BLaER1 treated with 17β-estradiol and CSF1 and Interleukin-3, amounts not matched to agents 10 nM and 100 nM (cell line): ENCODE data around the gene TNFSF10.
A peak's percentile ranks its signal among the peaks of the same experiment; 100 is the strongest.

Experiments used
- H3K27ac ChIP-seq, 11 experiments: shearing (Covaris generic); formaldehyde crosslinking; 2 replicates each; pipeline ENCODE4 v1.8.1; 2022
- H3K27me3 ChIP-seq, 11 experiments: shearing (Covaris generic); formaldehyde crosslinking; 2 replicates each; pipeline ENCODE4 v1.8.1; 2022
- H3K36me3 ChIP-seq, 11 experiments: shearing (Covaris generic); formaldehyde crosslinking; 2 replicates each; pipeline ENCODE4 v1.8.1; 2022
- H3K4me1 ChIP-seq, 10 experiments: shearing (Covaris generic); formaldehyde crosslinking; 2 replicates each; pipeline ENCODE4 v1.8.1; 2022
- H3K4me2 ChIP-seq, 11 experiments: shearing (Covaris generic); formaldehyde crosslinking; 2 replicates each; pipeline ENCODE4 v1.8.1; 2022
- H3K4me3 ChIP-seq, 10 experiments: shearing (Covaris generic); formaldehyde crosslinking; 2 replicates each; pipeline ENCODE4 v1.8.1; 2022
- H3K9ac ChIP-seq, 11 experiments: shearing (Covaris generic); formaldehyde crosslinking; 2 replicates each; pipeline ENCODE4 v1.8.1; 2022
- H3K9me3 ChIP-seq, 11 experiments: shearing (Covaris generic); formaldehyde crosslinking; replicated peaks in 1 of 11; 2 replicates each; pipeline ENCODE4 v1.8.1; 2022
- H4K20me1 ChIP-seq, 11 experiments: shearing (Covaris generic); formaldehyde crosslinking; 2 replicates each; pipeline ENCODE4 v1.8.1; 2022
- Cebpa-rat ChIP-seq, 11 experiments: shearing (Covaris generic); IDR thresholded peaks; 2 replicates each; pipeline ENCODE4 v1.8.1; 2022

The TNFSF10 gene

GRCh38 chr3:172541945-172542488 is 18.8 kb upstream of the TNFSF10 start:
- H3K27me3 ChIP-seq = no peaks in the 10 kb centered on the region
- H4K20me1 ChIP-seq = no peaks in the 10 kb centered on the region
- no peak for TF ChIP-seq Cebpa-rat (IDR thresholded peaks at IDR 0.05)
- H3K4me1 ChIP-seq = peaks cover 6 to 84% (median 43%) of the 10 kb centered on the region in 10 experiments
- H3K4me2 ChIP-seq = peak overlapping the region in 3 of 11 experiments; percentile 30 to 54 (median 33); a peak in 7 of 22 replicates
- peak overlapping the region in 3 of 11 experiments; percentile 14 to 37 (median 25); a peak in 4 of 22 replicates for H3K27ac ChIP-seq
- no peaks in the 10 kb centered on the region for H3K9me3 ChIP-seq
- no peaks in the 10 kb centered on the region for H3K36me3 ChIP-seq
- no peak overlapping the region for H3K9ac ChIP-seq
- H3K4me3 ChIP-seq = no peak overlapping the region

GRCh38 chr3:172540049-172540448 is 16.8 kb upstream of the TNFSF10 start:
- peaks cover 0 to 14% (median 0%) of the 10 kb centered on the region in 11 experiments; a peak in 6 of 22 replicates for H3K9me3 ChIP-seq
- H4K20me1 ChIP-seq = no peaks in the 10 kb centered on the region
- H3K36me3 ChIP-seq = no peaks in the 10 kb centered on the region
- no peak for TF ChIP-seq Cebpa-rat (IDR thresholded peaks at IDR 0.05)
- peak overlapping the region in 2 of 11 experiments; percentile 64 to 79; a peak in 1 of 22 replicates for H3K4me2 ChIP-seq
- H3K27me3 ChIP-seq = no peaks in the 10 kb centered on the region
- H3K27ac ChIP-seq = peak overlapping the region in 1 of 11 experiments; percentile 64; a peak in 1 of 22 replicates
- peaks cover 0 to 81% (median 35%) of the 10 kb centered on the region in 10 experiments; a peak in 13 of 20 replicates for H3K4me1 ChIP-seq
- no peak overlapping the region for H3K4me3 ChIP-seq
- H3K9ac ChIP-seq = no peak overlapping the region

DNA sequence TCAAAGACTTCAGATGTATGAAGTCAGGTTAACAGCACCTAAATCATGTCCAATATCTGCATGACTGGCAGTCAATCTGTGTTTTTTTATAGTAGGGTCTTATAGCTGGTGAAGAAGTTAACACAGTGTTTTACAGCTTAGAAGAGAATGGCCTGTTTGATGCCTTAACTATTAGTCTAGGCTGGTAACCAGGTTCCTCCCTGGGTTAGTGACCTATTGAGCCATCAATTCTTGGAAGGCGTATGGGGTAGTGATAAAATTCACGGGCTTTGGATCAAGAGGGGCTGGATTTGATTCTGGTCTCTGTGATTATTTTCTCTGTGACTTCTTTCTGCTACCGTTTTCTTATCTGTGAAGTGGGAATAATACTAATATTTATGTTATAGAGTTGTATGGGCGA is 16.0 kb upstream of the TNFSF10 start:
- H3K4me2 ChIP-seq = peak overlapping the region in 5 of 11 experiments; percentile 33 to 79 (median 64); a peak in 9 of 22 replicates
- TF ChIP-seq Cebpa-rat (IDR thresholded peaks at IDR 0.05) = no peak
- H3K4me1 ChIP-seq = peaks cover 0 to 76% (median 30%) of the 10 kb centered on the region in 10 experiments; a peak in 13 of 20 replicates
- peak overlapping the region in 2 of 11 experiments; percentile 9 to 36; a peak in 2 of 22 replicates for H3K9ac ChIP-seq
- no peaks in the 10 kb centered on the region for H3K27me3 ChIP-seq
- peaks cover 0 to 21% (median 3%) of the 10 kb centered on the region in 11 experiments; a peak in 6 of 22 replicates for H3K9me3 ChIP-seq
- no peaks in the 10 kb centered on the region for H3K36me3 ChIP-seq
- peak overlapping the region in 3 of 11 experiments; percentile 6 to 70 (median 64); a peak in 3 of 22 replicates for H3K27ac ChIP-seq
- H3K4me3 ChIP-seq = no peak overlapping the region
- no peaks in the 10 kb centered on the region for H4K20me1 ChIP-seq

DNA sequence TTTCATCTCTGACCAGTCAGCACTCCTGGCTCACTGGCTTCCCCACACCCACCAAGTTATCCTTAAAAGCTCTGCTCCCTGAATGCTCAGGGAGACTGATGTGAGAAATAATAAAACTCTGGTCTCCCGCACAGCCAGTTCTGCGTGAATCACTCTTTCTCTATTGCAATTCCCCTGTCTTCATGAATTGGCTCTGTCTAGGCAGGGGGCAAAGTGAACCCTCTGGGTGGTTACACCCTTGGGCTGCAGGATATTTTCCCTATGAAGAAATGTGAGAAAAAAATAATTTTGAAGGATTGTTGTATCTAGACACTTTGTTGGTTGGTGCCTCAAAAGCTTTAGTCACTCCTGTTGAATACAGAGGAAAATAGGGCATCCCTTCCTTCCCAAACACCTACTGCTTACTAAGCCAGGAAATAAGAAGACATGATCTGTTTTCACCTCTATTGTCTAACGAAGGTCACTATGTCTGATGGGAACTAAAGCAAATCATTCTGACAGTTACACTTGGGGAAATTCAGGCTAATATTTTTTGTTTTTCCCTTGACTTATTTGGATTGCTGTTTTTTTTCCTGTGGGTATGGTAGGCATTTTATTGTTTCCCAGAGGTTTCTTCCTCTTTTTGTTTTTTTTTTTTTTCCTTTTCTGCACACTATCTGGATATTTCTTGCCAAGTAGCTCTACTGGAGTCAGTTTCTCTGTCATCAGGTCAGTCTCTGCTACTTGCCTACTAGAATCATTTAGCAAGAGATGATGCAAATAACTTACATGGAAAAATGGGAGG is 15.3 kb upstream of the TNFSF10 start:
- TF ChIP-seq Cebpa-rat (IDR thresholded peaks at IDR 0.05) = no peak
- peak overlapping the region in 7 of 11 experiments; percentile 3 to 79 (median 53); a peak in 12 of 22 replicates for H3K4me2 ChIP-seq
- peak overlapping the region in 5 of 11 experiments; percentile 4 to 70 (median 43); a peak in 6 of 22 replicates for H3K27ac ChIP-seq
- H3K27me3 ChIP-seq = no peaks in the 10 kb centered on the region
- H3K36me3 ChIP-seq = no peaks in the 10 kb centered on the region
- peaks cover 0 to 70% (median 29%) of the 10 kb centered on the region in 10 experiments; a peak in 13 of 20 replicates for H3K4me1 ChIP-seq
- H3K9ac ChIP-seq = peak overlapping the region in 2 of 11 experiments; percentile 32 to 66; a peak in 2 of 22 replicates
- H3K4me3 ChIP-seq = no peak overlapping the region
- no peaks in the 10 kb centered on the region for H4K20me1 ChIP-seq
- peaks cover 0 to 28% (median 3%) of the 10 kb centered on the region in 11 experiments; a peak in 7 of 22 replicates for H3K9me3 ChIP-seq

DNA sequence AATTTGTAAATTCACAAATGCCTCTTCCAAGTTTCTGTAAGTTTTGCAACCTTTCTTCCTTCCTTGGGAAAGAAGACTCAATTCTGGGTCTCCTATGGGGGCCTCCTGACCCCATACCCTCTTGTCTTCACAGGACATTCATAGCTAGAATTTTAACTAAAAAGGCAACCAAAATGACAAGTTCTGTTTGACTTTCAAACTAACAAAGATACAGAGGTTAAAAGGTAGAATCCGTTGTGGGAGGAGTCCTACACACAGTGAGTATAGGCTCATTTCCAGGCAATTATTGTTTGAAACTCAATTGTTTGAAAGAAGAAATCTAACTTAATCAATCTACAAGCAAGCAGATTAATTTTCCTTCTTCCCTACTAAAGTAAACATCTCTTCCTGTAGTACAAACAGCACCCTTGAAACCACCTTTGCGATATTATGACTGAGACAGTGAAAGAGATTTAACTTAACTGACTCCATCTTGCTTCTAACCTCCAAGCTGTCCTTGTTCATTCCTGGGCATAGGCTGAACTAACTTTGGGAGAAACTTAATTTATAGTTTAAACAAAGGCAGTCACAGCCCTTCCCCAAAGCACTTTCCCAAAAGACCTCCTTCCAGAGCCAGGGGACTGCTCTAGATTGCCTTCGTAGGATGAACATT is 14.4 kb upstream of the TNFSF10 start:
- no peak overlapping the region for H3K4me3 ChIP-seq
- H3K9me3 ChIP-seq = peaks cover 0 to 30% (median 3%) of the 10 kb centered on the region in 11 experiments; a peak in 7 of 22 replicates
- no peaks in the 10 kb centered on the region for H3K36me3 ChIP-seq
- no peaks in the 10 kb centered on the region for H4K20me1 ChIP-seq
- H3K27ac ChIP-seq = peak overlapping the region in 5 of 11 experiments; percentile 20 to 70 (median 34); a peak in 5 of 22 replicates
- H3K4me1 ChIP-seq = peaks cover 0 to 61% (median 29%) of the 10 kb centered on the region in 10 experiments; a peak in 13 of 20 replicates
- TF ChIP-seq Cebpa-rat (IDR thresholded peaks at IDR 0.05) = no peak
- H3K4me2 ChIP-seq = peak overlapping the region in 5 of 11 experiments; percentile 14 to 79 (median 64); a peak in 9 of 22 replicates
- H3K9ac ChIP-seq = 0 out of 22 replicates have a peak overlapping the region, but pooled peaks of 1 of the 11 experiments have one; percentile 7
- no peaks in the 10 kb centered on the region for H3K27me3 ChIP-seq

DNA sequence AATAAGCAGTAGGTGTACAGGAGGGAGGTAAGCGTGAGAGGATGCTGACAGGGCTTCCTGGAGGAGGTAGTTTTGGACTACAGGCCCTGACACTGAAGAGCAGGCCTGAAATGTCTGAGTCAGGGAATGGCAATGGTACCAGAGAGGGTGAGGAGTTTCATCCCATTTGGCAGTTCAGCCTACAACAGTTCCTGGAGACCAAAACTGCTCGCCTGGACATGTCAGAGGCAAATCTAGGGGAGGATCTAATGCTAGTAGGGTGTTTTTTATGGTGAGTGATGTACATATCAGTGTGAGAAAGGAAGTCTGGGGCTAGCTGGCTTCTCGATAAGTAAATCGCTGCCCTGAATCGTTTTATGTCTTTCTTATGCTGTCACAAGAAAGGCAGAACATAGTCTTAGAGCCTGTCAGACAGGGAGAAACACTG is 13.8 kb upstream of the TNFSF10 start:
- H4K20me1 ChIP-seq = no peaks in the 10 kb centered on the region
- peaks cover 0 to 30% (median 3%) of the 10 kb centered on the region in 11 experiments; a peak in 7 of 22 replicates for H3K9me3 ChIP-seq
- H3K36me3 ChIP-seq = no peaks in the 10 kb centered on the region
- 0 out of 22 replicates have a peak overlapping the region, but pooled peaks of 1 of the 11 experiments have one; percentile 7 for H3K9ac ChIP-seq
- TF ChIP-seq Cebpa-rat (IDR thresholded peaks at IDR 0.05) = no peak
- peaks cover 0 to 58% (median 31%) of the 10 kb centered on the region in 10 experiments; a peak in 13 of 20 replicates for H3K4me1 ChIP-seq
- H3K4me2 ChIP-seq = peak overlapping the region in 5 of 11 experiments; percentile 14 to 79 (median 64); a peak in 10 of 22 replicates
- H3K4me3 ChIP-seq = no peak overlapping the region
- H3K27ac ChIP-seq = peak overlapping the region in 6 of 11 experiments; percentile 10 to 70 (median 30); a peak in 6 of 22 replicates
- H3K27me3 ChIP-seq = no peaks in the 10 kb centered on the region

- no peak for TF ChIP-seq Cebpa-rat (IDR thresholded peaks at IDR 0.05)
- Histone ChIP-seq H3K4me2 (peak overlapping the region in 6 of 11 experiments; percentile 14 to 79 (median 44); a peak in 9 of 22 replicates), H3K36me3 (no peaks in the 10 kb centered on the region), H3K9me3 (peaks cover 0 to 30% (median 3%) of the 10 kb centered on the region in 11 experiments; a peak in 7 of 22 replicates), H3K4me3 (no peak overlapping the region), H4K20me1 (no peaks in the 10 kb centered on the region), H3K27me3 (no peaks in the 10 kb centered on the region), H3K4me1 (peaks cover 0 to 53% (median 32%) of the 10 kb centered on the region in 10 experiments; a peak in 14 of 20 replicates), H3K27ac (peak overlapping the region in 2 of 11 experiments; percentile 20 to 64; a peak in 3 of 22 replicates), H3K9ac (no peak overlapping the region)
Observed at GRCh38 chr3:172536505-172536904, 13.3 kb upstream of the TNFSF10 start.

DNA sequence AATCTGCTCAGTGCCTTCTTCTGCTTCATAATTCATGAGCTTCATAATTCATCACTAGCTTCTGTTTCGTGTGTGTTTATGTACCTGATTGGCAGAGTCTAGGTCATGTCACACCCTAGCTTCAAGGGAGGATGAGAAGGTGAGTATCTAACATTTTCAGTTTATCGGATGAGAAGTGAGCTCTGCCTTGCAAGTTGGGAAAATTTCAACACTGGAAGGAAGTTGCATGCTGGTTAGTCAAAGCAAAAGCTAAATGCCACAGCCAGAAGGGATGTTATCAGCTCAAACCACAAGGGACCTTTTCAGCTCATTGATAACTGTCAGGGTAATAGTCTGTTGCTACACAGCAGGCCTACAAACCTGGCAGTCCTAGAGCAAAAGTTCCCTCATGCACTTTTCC is 7.3 kb upstream of the TNFSF10 start:
- H3K27me3 ChIP-seq = no peaks in the 10 kb centered on the region

More for the DNA sequence above, 7.3 kb upstream of the TNFSF10 start:
- no peaks in the 10 kb centered on the region for H3K36me3 ChIP-seq
- peaks cover 10 to 31% (median 25%) of the 10 kb centered on the region in 10 experiments for H3K4me1 ChIP-seq
- peak in 7 of 11 experiments; percentile 12 to 70 (median 55); a peak in 8 of 22 replicates for TF ChIP-seq Cebpa-rat (IDR thresholded peaks at IDR 0.05)
- no peaks in the 10 kb centered on the region for H4K20me1 ChIP-seq
- no peak overlapping the region; a peak in 3 of 20 replicates for H3K4me3 ChIP-seq
- H3K4me2 ChIP-seq = peak overlapping the region; percentile 21 to 82 (median 59)
- peaks cover 0 to 21% (median 3%) of the 10 kb centered on the region in 11 experiments; a peak in 7 of 22 replicates for H3K9me3 ChIP-seq
- peak overlapping the region in 7 of 11 experiments; percentile 18 to 54 (median 32); a peak in 11 of 22 replicates for H3K9ac ChIP-seq
- H3K27ac ChIP-seq = peak overlapping the region in 7 of 11 experiments; percentile 45 to 73 (median 56); a peak in 16 of 22 replicates
